ENCODE results near the gene RPTOR.

DNA sequence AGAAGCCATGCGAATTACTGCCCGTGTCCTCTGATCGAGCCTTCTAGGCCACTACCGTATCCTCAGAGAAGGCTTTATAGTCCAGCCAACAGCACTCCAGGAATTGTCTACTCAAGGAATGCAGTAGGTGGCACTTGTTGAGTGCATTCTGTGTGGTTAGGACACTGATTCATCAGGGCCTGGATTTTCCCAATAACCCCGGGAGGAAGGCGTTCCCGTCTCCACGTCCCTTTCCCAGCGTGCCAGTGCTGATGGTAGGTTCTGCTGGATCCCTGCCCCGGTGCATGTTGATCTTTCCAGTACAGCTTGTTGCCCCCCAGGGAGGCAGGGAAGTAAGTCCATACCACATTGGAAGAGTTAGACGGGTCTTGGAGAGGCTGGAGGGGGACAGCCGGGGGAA is 122.2 kb downstream of the RPTOR start:
- TF ChIP-seq, protein P1, sequence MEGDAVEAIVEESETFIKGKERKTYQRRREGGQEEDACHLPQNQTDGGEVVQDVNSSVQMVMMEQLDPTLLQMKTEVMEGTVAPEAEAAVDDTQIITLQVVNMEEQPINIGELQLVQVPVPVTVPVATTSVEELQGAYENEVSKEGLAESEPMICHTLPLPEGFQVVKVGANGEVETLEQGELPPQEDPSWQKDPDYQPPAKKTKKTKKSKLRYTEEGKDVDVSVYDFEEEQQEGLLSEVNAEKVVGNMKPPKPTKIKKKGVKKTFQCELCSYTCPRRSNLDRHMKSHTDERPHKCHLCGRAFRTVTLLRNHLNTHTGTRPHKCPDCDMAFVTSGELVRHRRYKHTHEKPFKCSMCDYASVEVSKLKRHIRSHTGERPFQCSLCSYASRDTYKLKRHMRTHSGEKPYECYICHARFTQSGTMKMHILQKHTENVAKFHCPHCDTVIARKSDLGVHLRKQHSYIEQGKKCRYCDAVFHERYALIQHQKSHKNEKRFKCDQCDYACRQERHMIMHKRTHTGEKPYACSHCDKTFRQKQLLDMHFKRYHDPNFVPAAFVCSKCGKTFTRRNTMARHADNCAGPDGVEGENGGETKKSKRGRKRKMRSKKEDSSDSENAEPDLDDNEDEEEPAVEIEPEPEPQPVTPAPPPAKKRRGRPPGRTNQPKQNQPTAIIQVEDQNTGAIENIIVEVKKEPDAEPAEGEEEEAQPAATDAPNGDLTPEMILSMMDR (conservative IDR thresholded peaks at IDR 0.05; ENCODE audit: low read depth, low read length) = no peak
- no peak for TF ChIP-seq EZH2phosphoT487 (IDR thresholded peaks at IDR 0.05; ENCODE audit: borderline replicate concordance, low read length)
